Stimulated activated CD4-positive, alpha-beta T cell treated with anti-CD3 and anti-CD28 coated beads, Interleukin-15, amount 100 ng/mL, for 1 hour (primary cell): ENCODE results near the gene KRTAP6-2.

Experiments
- DNase-seq, 2 donors: peaks; one replicate each; pipeline ENCODE4 v3.0.0-alpha.2; 2020; ENCODE audit warnings: low read depth in 1 of 2, low spot score in 1 of 2

Gene KRTAP6-2

DNA sequence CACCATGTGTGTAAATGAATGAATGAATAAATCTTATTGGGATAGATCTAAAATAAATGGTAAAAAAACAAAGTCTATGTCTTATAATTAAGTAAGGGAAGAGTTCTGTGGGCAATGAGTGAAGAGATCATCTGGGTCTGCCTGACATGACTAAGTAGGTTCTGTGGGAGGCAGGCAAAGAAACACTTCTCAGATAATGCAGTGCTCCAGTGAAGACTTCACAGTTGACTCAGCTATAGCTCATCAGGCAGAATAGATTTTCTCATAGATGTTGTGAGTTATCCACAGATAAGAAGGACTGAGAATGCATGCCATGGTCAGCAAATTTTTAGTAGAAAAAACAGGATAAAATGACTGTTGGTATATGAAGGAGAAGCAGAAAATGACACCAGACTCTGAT is 20.9 kb downstream of the KRTAP6-2 start:
- no peak for DNase-seq

DNA sequence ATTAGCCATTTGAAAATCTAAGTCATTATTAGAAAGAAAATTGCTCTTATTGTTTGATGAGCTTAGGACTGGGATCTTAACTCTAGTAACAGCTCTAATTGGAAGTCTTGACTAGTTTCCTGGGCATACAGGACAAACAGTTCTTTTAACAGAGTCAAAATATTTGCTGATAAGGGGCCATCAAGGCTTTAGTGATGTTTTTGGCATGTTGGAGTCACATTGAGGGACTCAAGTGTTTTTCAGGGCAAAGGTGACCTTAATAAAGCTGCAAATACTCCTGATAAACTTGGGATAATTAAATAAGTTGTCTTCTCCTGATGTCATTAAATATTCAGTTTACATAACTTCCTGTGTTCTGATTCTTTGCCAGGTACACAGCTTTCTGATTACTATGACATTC is 31.1 kb downstream of the KRTAP6-2 start:
- no peak for DNase-seq

DNA sequence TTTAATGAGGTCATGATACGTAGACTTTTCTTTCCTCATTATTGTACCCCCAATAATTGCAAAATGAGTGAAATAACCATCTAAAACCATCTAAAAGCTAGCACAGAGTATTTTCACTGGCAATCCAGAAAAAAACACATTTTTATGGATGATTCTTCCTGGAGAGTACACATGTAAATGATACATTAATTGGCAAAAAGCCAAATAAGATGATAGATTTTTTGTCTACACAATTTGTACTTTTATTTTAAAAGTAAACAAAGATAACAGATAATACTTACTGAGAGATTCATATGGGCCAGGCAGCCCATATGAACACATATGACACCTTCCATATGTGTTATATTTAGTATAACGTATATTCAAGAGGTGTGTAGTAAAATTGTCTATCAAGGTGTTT is 35.1 kb downstream of the KRTAP6-2 start:
- DNase-seq, result no peak

DNA sequence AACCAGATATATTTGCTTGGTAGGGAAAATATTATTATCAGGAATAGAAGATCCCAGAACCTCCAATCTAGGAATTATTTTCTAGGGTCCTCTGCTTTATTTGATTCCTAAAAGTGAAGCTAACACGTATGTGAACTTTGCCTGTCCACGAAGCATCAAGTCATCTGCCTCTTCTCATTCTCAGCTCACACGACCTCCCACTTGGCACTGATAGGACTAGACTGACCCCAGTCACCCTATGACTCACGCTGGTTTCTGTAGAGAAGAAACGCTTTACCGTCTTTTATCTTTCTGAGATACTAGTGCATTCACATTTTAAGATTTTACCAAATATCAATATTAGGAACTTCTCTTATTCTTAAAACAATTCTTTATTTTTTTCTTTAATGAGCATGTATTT is 35.6 kb downstream of the KRTAP6-2 start:
- DNase-seq, result no peak

DNA sequence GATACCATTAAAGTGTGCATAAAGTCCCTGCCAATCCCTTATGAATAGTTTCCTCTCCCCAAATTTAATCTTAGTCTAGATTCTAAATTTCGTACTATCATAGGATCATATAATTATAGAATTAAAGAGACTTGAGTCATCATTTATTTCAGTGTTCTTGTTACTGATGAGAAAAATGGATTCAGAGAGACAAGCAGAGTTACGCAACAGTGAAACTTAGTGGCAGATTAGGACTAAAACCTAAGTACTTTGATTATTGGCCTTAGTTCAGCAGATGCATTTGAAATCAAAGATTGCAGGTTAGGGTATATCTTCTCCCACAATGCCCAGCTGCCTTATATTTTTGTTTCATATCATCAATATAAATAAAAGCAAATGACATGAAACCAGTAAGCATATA is 36.7 kb downstream of the KRTAP6-2 start:
- DNase-seq, result no peak

DNA sequence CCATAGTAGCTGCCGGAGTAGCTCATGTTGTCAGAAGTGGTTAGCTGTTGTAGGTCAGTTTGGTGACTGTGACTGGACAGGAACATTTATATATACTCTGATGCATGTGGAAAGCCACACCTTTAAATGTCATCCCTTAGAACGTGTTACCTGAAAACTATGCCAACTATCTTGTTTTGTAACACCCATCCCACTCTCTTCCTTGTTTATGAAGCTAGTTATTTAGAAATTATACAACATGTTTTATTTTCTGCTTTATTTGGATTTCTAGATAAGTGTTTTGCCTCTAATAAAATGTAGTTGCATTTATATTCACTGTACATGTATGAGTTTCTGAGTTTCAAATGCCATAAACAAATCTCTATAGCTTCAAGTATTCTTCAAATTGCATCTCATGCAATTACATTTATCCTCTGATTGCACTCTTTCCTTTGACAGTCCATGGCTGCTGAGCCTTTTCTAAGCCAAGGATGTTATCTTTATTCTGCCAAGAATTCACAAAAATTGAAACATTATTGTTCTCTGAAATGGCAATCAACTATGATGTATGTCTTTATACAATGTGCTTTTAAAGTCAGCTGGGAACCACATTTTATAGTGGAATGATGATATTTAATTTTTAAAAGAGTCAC is 37.3 kb downstream of the KRTAP6-2 start, which contains the start of gene KRTAP19-7:
KRTAP19-7 (minus strand) TSS at position 51 of the 632 bp plus-strand sequence; CDS start at position 26, 25 bp downstream.
- DNase-seq, result no peak

DNA sequence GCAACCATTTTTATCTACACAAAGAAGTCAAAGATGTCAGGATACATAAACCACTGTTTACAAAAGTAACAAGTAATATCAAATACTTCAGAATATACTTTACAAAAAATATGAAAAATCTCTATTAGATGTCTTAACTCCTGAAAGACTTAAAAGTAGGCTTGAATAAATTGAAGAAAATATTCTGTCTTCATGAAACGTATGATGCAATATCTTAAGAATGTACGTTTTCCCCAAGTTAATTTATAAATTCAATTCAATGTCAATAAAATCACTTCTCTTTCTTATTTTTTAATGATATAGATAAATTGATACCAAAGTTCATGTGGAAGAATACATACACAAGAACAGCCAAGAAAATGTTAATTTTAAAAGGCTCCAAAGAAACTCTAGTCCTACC is 43.6 kb downstream of the KRTAP6-2 start:
- DNase-seq, result no peak

DNA sequence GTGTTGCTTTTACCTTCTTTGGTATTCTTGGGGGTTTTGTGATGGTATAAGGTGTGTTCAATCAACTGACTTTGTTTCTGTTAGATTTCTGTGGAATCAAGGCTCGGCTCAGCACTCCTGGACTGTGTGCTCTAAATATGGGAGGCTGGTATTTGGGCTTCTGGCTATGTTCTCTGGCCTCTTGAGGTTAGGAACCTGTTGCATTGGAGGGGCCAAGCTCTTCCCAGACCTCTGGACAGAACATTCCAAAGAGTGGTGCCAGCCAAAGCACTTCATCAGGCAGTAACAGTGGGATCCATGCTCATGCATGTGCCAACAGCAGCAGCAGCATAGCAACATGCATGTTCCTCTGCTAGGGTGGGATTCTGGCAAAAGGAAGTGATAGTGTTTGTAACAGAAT is 45.9 kb downstream of the KRTAP6-2 start:
- DNase-seq, result no peak
